Breast epithelium (tissue), 4 donors: ENCODE measurements around the gene LBHD2. TPM values are rescaled to one million over a fixed set of nuclear protein-coding genes. Genes with fewer than 3 reads are reported as not detected.

ENCODE experiments used
- DNase-seq, 2 donors: peaks; one replicate each; pipeline ENCODE4 v3.0.0-alpha.2; 2019; ENCODE audit warnings: low spot score in 2 of 2
- H3K27ac ChIP-seq, 2 donors: fragments of 200-600 bp; sonication (generic) in 1 of 2; one replicate each; pipeline ENCODE4 v1.5.1; 2016 to 2019; ENCODE audit warnings: mild to moderate bottlenecking in 1 of 2
- H3K27me3 ChIP-seq, 2 donors: fragments of 200-600 bp; sonication (generic) in 1 of 2; one replicate each; pipeline versions ENCODE4 v1.5.1 to v1.6.0; 2017 to 2019; ENCODE audit warnings: control low read depth in 1 of 2, mild to moderate bottlenecking in 1 of 2
- H3K36me3 ChIP-seq: fragments of 200-600 bp; one replicate; pipeline ENCODE4 v1.5.1; 2019
- H3K4me1 ChIP-seq, 2 donors: fragments of 200-600 bp; sonication (generic); one replicate each; pipeline ENCODE4 v1.5.1; 2016 to 2019; ENCODE audit warnings: control low read depth in 1 of 2
- H3K4me3 ChIP-seq, 3 donors: fragments of 200-600 bp; sonication (generic); 1 replicate in 2 of 3; 2 replicates in 1 of 3; pipeline ENCODE4 v1.5.1; 2016 to 2019; ENCODE audit warnings: mild to moderate bottlenecking in 3 of 3, moderate library complexity in 2 of 3
- H3K9me3 ChIP-seq, 2 donors: fragments of 200-600 bp; sonication (generic) in 1 of 2; one replicate each; pipeline ENCODE4 v1.5.1; 2016 to 2019; ENCODE audit warnings: control low read depth in 1 of 2
- POLR2A ChIP-seq: fragments of 450-650 bp; IDR thresholded peaks from one replicate; pipeline ENCODE4 v1.6.1; 2016; ENCODE audit warnings: antibody characterized with exemption, mild to moderate bottlenecking, moderate library complexity
- POLR2AphosphoS5 ChIP-seq, 3 donors: sonication (generic); formaldehyde crosslinking; IDR thresholded peaks; one replicate each; pipeline ENCODE4 v1.6.1; 2017; ENCODE audit warnings: antibody characterized with exemption in 3 of 3
- intact Hi-C: fragments of 100-400 bp; cut with DNase I; formaldehyde crosslinking; loops from one replicate; pipeline ENCODE4 v1.15.1; 2023; ENCODE audit warnings: low total_unique reads
- total RNA-seq, 3 donors: library from RNA; depleted of rRNA; stranded (reverse); fragments of >200 nt; gene quantifications; one replicate each; pipeline ENCODE4 v1.1.0, GENCODE V29; 2016
- TF ChIP-seq, protein P1 (sequence below), 3 donors: fragments of 450-650 bp; IDR thresholded peaks; one replicate each; pipeline ENCODE4 v1.5.1; 2016 to 2017; ENCODE audit warnings: antibody characterized with exemption in 3 of 3, mild to moderate bottlenecking in 3 of 3, moderate library complexity in 3 of 3

LBHD2 gene
- total RNA-seq, 3 donors from 2014 or later: not detected

DNA sequence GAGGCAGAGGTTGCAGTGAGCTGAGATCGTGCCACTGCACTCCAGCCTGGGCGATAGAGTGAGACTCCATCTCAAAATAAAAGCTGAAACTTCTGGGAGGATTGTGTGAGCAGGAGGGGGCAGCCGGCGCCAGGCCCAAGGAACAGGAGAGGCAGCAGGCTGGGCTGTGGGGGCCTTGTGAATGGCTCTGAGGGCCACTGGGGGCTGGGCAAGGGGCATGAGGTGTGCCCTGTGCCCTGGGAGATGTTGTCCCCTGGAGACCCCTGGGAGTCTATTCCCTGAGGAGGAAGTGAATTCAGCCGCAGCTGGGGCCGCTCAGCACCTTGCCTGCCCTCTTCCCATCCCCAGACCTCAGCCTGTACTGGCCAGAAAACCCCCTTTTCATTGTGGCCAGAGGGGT, 4.9 kb downstream of the LBHD2 start:
- Histone ChIP-seq H3K4me1 (no peaks in the 10 kb centered on the region), H3K4me3 (no peak overlapping the region), H3K27me3 (peaks cover 0 to 21% of the 10 kb centered on the region in 2 donors), H3K9me3 (no peaks in the 10 kb centered on the region), H3K36me3 (no peaks in the 10 kb centered on the region), H3K27ac (no peak overlapping the region)
- intact Hi-C loops: no loop called here
- TF ChIP-seq, protein P1, sequence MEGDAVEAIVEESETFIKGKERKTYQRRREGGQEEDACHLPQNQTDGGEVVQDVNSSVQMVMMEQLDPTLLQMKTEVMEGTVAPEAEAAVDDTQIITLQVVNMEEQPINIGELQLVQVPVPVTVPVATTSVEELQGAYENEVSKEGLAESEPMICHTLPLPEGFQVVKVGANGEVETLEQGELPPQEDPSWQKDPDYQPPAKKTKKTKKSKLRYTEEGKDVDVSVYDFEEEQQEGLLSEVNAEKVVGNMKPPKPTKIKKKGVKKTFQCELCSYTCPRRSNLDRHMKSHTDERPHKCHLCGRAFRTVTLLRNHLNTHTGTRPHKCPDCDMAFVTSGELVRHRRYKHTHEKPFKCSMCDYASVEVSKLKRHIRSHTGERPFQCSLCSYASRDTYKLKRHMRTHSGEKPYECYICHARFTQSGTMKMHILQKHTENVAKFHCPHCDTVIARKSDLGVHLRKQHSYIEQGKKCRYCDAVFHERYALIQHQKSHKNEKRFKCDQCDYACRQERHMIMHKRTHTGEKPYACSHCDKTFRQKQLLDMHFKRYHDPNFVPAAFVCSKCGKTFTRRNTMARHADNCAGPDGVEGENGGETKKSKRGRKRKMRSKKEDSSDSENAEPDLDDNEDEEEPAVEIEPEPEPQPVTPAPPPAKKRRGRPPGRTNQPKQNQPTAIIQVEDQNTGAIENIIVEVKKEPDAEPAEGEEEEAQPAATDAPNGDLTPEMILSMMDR (IDR thresholded peaks at IDR 0.05): no peak
- TF ChIP-seq POLR2AphosphoS5 (IDR thresholded peaks at IDR 0.05) (no peak), POLR2A (no peak)
- no peak for DNase-seq

DNA sequence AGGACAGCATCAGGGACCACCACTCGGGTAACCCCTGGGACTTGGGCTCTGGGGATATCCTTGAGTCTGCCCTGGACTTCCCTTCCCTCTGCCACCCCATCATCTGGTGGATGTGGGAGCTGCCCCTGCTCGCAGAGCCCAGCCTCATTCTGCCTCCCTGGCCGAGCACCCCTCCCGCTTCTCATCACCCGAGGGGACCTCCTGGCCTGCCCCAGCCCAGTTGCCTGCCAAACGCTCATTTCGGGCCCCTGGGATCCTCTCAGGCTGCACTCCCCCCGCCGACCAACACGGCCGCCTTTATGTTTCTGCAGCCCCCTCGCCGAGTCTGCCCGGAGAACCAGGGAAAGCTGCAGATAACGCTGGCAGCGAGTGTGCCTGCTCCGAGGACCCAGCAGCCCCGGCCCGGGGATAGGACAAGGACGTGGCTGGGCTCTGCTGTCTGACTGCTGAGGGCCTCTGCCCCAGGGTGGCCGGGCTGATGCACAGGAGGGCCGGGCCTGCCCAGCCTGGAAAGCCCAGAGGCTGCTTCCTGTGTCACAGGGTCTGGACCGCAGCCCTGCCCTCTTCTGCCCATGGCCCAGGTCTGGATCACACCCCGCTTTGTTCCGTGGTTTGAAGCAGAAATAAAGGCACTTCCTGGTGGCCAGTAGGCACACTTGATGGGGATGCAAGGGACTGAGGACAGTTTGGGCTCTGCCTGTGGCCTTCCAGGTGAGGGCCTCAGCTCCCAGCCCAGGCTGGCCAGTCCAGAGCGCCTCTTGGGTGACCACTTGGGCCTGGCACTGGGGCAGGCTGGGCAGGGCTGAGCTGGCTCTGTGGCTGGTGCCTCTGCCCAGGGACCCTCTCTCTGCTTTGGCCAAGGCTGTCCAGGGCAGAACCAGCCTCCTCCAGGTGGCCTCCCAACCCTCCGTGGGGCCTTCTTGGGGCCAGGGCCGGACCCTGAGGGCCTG, 5.7 kb downstream of the LBHD2 start:
- no peaks in the 10 kb centered on the region for H3K36me3 ChIP-seq
- no peak for DNase-seq
- H3K27me3 ChIP-seq: peaks cover 0 to 14% of the 10 kb centered on the region in 2 donors
- intact Hi-C loops: no loop called here
- no peak overlapping the region for H3K4me3 ChIP-seq
- H3K27ac ChIP-seq: no peak overlapping the region
- no peaks in the 10 kb centered on the region for H3K4me1 ChIP-seq
- TF ChIP-seq POLR2A (no peak), POLR2AphosphoS5 (IDR thresholded peaks at IDR 0.05) (no peak)
- TF ChIP-seq, protein P1 (IDR thresholded peaks at IDR 0.05): no peak
- no peaks in the 10 kb centered on the region for H3K9me3 ChIP-seq

DNA sequence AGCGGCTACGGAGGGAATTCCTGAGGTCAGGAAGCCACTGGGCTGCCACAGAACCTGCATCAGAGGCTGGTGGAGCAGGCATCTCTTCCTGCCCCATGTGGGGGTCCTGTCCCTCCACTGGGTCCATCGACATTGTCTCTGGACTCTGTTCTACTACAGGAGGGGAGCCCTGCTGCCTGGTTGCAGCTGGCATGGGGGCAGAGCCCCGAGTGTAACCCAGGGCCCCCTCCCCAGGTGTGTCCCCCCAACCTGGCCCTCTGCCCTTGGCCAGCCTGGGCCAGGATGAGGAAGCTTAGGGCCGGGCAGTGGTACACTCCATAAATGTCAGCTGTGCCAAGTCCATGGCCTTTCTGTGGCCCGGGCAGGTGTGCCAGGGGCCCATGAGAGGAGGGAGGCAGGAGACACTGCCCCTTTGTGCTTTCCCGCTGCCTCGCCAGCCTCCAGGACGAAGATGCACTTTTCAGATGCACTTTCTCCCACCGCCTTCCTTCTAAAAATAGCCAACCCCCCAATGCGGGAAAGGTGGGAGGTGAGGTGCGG, 6.5 kb downstream of the LBHD2 start:
- intact Hi-C loops: no loop called here
- H3K36me3 ChIP-seq: no peaks in the 10 kb centered on the region
- DNase-seq: no peak
- peak overlapping the region in 2 of 3 donors; percentile 54 to 75 for H3K4me3 ChIP-seq
- peaks cover 0 to 5% of the 10 kb centered on the region in 2 donors for H3K27me3 ChIP-seq
- TF ChIP-seq POLR2AphosphoS5 (IDR thresholded peaks at IDR 0.05): no peak
- TF ChIP-seq POLR2A: no peak
- TF ChIP-seq, protein P1 (IDR thresholded peaks at IDR 0.05): no peak
- H3K4me1 ChIP-seq: no peaks in the 10 kb centered on the region
- H3K27ac ChIP-seq: no peak overlapping the region
- no peaks in the 10 kb centered on the region for H3K9me3 ChIP-seq

DNA sequence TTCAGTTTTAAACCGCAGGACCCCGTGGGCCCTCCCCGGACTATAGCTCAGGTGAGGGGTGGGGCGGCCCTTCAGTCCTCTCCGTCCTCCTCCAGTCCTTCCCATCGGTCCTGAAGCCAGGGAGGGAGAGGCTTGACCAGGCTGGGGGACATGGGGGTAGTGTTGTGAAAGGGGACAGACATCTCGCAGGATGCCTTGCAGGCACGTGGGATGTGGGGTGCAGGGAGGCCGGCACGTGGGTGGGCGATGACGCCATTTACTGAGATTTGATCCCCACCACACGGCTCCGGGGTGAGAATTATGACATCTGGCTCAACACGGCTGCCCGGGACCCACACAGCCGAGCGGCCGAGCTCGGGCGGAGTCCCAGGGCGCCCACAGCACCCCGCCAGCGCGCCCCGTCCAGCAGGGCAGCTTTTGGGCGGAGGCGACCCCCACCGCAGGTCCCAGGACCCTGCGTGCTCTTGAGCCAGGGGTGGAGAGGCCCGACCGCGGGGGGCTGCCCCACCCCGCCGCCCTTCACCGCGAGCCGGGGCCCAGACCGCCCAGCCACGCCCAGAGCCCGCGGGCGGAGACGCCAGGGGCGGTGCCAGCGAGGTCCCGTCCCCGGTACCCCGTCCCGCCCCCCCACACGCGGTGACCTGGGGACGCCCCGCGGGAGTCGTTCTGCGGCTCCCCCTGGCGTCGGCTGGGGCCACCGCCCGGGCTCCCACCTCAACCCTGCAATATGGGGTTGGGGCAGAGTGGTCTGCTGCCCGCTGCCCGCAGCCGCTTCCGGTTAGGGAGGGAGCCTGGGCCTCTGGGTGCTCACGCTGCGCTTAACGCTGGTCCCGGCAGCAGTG, 7.3 kb downstream of the LBHD2 start:
- Histone ChIP-seq H3K9me3 (no peaks in the 10 kb centered on the region), H3K27me3 (no peaks in the 10 kb centered on the region), H3K36me3 (no peaks in the 10 kb centered on the region), H3K4me1 (no peaks in the 10 kb centered on the region), H3K4me3 (peak overlapping the region; percentile 46 to 75 (median 54)), H3K27ac (peak overlapping the region in 1 of 2 donors; percentile 27)
- TF ChIP-seq POLR2AphosphoS5 (IDR thresholded peaks at IDR 0.05) (peak in 1 of 3 donors; percentile 46), POLR2A (no peak)
- TF ChIP-seq, protein P1 (IDR thresholded peaks at IDR 0.05): peak in 2 of 3 donors; percentile 24 to 25
- intact Hi-C loops: no loop called here
- no peak for DNase-seq
